HepG2 (cell line): ENCODE measurements around the gene CREBBP. TPM values are rescaled to one million over a fixed set of nuclear protein-coding genes. Genes with fewer than 3 reads are reported as not detected.

Experiments
- GZF1 ChIP-seq: sonication (generic); formaldehyde crosslinking; IDR thresholded peaks from 2 replicates; pipeline ENCODE4 v1.5.1; 2020; ENCODE audit warnings: mild to moderate bottlenecking, missing genetic modification reagents
- MYC ChIP-seq: sonication (generic); formaldehyde crosslinking; IDR thresholded peaks from 2 replicates; pipeline ENCODE4 v1.9.0; 2021; ENCODE audit warnings: missing genetic modification reagents, borderline replicate concordance
- TCF7 ChIP-seq: sonication (generic); IDR thresholded peaks from 2 replicates; pipeline ENCODE4 v1.6.1; 2016; ENCODE audit warnings: antibody characterized with exemption, low read depth
- TEAD3 ChIP-seq: optimal IDR thresholded peaks from 2 replicates; pipeline ENCODE3; 2016; ENCODE audit warnings: borderline replicate concordance
- ZFP90 ChIP-seq: sonication (generic); formaldehyde crosslinking; IDR thresholded peaks from 2 replicates; pipeline ENCODE4 v1.8.0; 2022; ENCODE audit warnings: missing genetic modification reagents, mild to moderate bottlenecking, inconsistent platforms, borderline replicate concordance
- ZNF264 ChIP-seq: sonication (generic); formaldehyde crosslinking; IDR thresholded peaks from 2 replicates; pipeline ENCODE4 v1.4.0; 2020; ENCODE audit warnings: missing genetic modification reagents
- ZSCAN31 ChIP-seq: sonication (generic); formaldehyde crosslinking; IDR thresholded peaks from 2 replicates; pipeline ENCODE4 v1.5.0; 2020; ENCODE audit warnings: low read depth, mild to moderate bottlenecking, missing genetic modification reagents
- polyA plus RNA-seq, 8 experiments: library from polyadenylated mRNA; depleted of rRNA in 3 of 8; stranded (reverse) in 7 of 8; unstranded in 1 of 8; fragments of >200 nt; fragmentation: Illumina TruSeq in 4 of 8; extraction: Trizol in 4 of 8; gene quantifications; 2 replicates each; pipeline versions ENCODE4 v1.2.1 to v1.2.3, GENCODE V29; 2011 to 2016; ENCODE audit warnings: low read depth in 4 of 8, missing spikeins in 1 of 8, mixed read lengths in 1 of 8; ENCODE audit not compliant: insufficient read depth in 1 of 8
- total RNA-seq, 5 experiments: library from RNA; depleted of rRNA; stranded (reverse); fragments of >200 nt; fragmentation: Illumina TruSeq; extraction: Trizol; gene quantifications; 2 replicates each; pipeline ENCODE4 v1.2.3, GENCODE V29; 2016; ENCODE audit warnings: low read depth in 1 of 5
- TF ChIP-seq, protein P1 (sequence below): sonication (generic); formaldehyde crosslinking; IDR thresholded peaks from 2 replicates; pipeline ENCODE4 v1.5.0; 2020; ENCODE audit warnings: missing genetic modification reagents, mild to moderate bottlenecking, borderline replicate concordance
- TF ChIP-seq, protein P2 (sequence below): sonication (generic); IDR thresholded peaks from 2 replicates; pipeline ENCODE4 v1.6.1; 2016; ENCODE audit warnings: low read depth, borderline replicate concordance
- TF ChIP-seq, protein P3 (sequence below): sonication (generic); formaldehyde crosslinking; IDR thresholded peaks from 2 replicates; pipeline ENCODE4 v1.5.0; 2020; ENCODE audit warnings: mild to moderate bottlenecking, missing genetic modification reagents
- TF ChIP-seq, protein P4 (sequence below): IDR thresholded peaks from 2 replicates; pipeline ENCODE4 v1.6.1; 2016; ENCODE audit warnings: mild to moderate bottlenecking, missing biosample characterization, missing genetic modification reagents
- TF ChIP-seq, protein P5 (sequence below): sonication (generic); formaldehyde crosslinking; IDR thresholded peaks from 2 replicates; pipeline ENCODE4 v1.5.1; 2020; ENCODE audit warnings: mild to moderate bottlenecking, missing genetic modification reagents, borderline replicate concordance
- TF ChIP-seq, protein P6 (sequence below): sonication (generic); formaldehyde crosslinking; IDR thresholded peaks from 2 replicates; pipeline ENCODE4 v1.9.0; 2022; ENCODE audit warnings: low read depth, missing genetic modification reagents
- TF ChIP-seq, protein P7 (sequence below): sonication (generic); formaldehyde crosslinking; IDR thresholded peaks from 2 replicates; pipeline ENCODE4 v1.8.0; 2022; ENCODE audit warnings: missing genetic modification reagents, low read depth, mild to moderate bottlenecking, borderline replicate concordance
- TF ChIP-seq, protein P8 (sequence below): sonication (generic); formaldehyde crosslinking; IDR thresholded peaks from 2 replicates; pipeline ENCODE4 v1.8.1; 2023; ENCODE audit warnings: mild to moderate bottlenecking, inconsistent platforms, moderate library complexity, missing genetic modification reagents, borderline replicate concordance

CREBBP gene
- total and polyA plus RNA-seq, 2 of the 13 experiments (the other 11 are each of a cell fraction or from before 2014, with no cell fraction given), result 5.3 to 10.4 TPM

DNA sequence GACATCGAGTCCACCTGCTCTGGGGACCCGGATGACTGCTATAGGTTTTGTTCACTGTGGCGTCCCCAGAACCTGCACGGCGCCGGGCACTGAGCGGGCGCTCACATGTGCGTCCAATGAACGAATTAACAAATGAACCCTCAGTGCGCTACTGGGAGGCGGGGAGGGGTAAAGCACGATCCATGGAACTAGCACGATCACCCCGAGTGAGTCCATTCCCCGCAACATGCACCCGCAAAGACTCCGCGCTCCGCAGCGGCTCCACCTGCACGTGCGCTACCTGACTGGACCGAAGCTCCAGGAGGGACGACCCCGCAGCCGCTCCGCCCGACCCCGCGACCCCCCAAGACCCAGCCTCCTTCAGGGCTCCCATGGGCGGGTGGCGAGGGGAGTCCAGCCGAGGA is 163.7 kb downstream of the CREBBP start (continued):
- TF ChIP-seq, protein P1, sequence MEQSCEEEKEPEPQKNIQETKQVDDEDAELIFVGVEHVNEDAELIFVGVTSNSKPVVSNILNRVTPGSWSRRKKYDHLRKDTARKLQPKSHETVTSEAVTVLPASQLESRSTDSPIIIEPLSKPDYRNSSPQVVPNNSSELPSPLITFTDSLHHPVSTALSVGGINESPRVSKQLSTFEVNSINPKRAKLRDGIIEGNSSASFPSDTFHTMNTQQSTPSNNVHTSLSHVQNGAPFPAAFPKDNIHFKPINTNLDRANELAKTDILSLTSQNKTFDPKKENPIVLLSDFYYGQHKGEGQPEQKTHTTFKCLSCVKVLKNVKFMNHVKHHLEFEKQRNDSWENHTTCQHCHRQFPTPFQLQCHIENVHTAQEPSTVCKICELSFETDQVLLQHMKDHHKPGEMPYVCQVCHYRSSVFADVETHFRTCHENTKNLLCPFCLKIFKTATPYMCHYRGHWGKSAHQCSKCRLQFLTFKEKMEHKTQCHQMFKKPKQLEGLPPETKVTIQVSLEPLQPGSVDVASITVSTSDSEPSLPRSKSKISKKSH (CRISPR knock-in tag), result peak; percentile 81
- TF ChIP-seq, protein P2, sequence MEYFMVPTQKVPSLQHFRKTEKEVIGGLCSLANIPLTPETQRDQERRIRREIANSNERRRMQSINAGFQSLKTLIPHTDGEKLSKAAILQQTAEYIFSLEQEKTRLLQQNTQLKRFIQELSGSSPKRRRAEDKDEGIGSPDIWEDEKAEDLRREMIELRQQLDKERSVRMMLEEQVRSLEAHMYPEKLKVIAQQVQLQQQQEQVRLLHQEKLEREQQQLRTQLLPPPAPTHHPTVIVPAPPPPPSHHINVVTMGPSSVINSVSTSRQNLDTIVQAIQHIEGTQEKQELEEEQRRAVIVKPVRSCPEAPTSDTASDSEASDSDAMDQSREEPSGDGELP, result peak; percentile 27; the same call in 1 of the 2 replicates
- TF ChIP-seq TEAD3 (CRISPR knock-in tag) (no peak), TCF7 (no peak), ZSCAN31 (peak; percentile 21; the same call in 1 of the 2 replicates), MYC (CRISPR knock-in tag) (peak; percentile 37; the same call in 1 of the 2 replicates), ZFP90 (CRISPR knock-in tag) (peak; percentile 68; the same call in 1 of the 2 replicates), GZF1 (0 out of 2 replicates have a peak, but pooled peaks have one; percentile 30), ZNF264 (CRISPR knock-in tag) (0 out of 2 replicates have a peak, but pooled peaks have one; percentile 17)
- TF ChIP-seq, protein P3, sequence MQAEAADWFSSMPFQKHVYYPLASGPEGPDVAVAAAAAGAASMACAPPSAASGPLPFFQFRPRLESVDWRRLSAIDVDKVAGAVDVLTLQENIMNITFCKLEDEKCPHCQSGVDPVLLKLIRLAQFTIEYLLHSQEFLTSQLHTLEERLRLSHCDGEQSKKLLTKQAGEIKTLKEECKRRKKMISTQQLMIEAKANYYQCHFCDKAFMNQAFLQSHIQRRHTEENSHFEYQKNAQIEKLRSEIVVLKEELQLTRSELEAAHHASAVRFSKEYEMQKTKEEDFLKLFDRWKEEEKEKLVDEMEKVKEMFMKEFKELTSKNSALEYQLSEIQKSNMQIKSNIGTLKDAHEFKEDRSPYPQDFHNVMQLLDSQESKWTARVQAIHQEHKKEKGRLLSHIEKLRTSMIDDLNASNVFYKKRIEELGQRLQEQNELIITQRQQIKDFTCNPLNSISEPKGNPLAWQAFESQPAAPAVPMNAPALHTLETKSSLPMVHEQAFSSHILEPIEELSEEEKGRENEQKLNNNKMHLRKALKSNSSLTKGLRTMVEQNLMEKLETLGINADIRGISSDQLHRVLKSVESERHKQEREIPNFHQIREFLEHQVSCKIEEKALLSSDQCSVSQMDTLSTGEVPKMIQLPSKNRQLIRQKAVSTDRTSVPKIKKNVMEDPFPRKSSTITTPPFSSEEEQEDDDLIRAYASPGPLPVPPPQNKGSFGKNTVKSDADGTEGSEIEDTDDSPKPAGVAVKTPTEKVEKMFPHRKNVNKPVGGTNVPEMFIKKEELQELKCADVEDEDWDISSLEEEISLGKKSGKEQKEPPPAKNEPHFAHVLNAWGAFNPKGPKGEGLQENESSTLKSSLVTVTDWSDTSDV (CRISPR knock-in tag), result peak; percentile 26; the same call in 1 of the 2 replicates
- TF ChIP-seq, protein P4, sequence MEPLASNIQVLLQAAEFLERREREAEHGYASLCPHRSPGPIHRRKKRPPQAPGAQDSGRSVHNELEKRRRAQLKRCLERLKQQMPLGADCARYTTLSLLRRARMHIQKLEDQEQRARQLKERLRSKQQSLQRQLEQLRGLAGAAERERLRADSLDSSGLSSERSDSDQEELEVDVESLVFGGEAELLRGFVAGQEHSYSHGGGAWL (CRISPR knock-in tag), result 0 out of 2 replicates have a peak, but pooled peaks have one; percentile 10
- TF ChIP-seq, protein P5, sequence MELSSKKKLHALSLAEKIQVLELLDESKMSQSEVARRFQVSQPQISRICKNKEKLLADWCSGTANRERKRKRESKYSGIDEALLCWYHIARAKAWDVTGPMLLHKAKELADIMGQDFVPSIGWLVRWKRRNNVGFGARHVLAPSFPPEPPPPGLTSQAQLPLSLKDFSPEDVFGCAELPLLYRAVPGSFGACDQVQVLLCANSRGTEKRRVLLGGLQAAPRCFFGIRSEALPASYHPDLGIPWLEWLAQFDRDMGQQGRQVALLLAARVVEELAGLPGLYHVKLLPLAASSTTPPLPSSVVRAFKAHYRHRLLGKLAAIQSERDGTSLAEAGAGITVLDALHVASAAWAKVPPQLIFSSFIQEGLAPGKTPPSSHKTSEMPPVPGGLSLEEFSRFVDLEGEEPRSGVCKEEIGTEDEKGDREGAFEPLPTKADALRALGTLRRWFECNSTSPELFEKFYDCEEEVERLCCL, result no peak
- TF ChIP-seq, protein P6, sequence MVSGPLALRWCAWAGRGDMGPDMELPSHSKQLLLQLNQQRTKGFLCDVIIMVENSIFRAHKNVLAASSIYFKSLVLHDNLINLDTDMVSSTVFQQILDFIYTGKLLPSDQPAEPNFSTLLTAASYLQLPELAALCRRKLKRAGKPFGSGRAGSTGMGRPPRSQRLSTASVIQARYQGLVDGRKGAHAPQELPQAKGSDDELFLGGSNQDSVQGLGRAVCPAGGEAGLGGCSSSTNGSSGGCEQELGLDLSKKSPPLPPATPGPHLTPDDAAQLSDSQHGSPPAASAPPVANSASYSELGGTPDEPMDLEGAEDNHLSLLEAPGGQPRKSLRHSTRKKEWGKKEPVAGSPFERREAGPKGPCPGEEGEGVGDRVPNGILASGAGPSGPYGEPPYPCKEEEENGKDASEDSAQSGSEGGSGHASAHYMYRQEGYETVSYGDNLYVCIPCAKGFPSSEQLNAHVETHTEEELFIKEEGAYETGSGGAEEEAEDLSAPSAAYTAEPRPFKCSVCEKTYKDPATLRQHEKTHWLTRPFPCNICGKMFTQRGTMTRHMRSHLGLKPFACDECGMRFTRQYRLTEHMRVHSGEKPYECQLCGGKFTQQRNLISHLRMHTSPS (CRISPR knock-in tag), result 0 out of 2 replicates have a peak, but pooled peaks have one; percentile 16
- TF ChIP-seq, protein P7, sequence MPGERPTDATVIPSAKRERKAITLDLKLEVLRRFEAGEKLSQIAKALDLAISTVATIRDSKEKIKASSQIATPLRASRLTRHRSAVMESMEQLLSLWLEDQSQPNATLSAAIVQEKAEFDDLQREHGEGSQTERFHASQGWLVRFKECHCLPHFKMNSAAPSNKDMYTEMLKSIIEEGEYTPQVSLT (CRISPR knock-in tag), result no peak
- TF ChIP-seq, protein P8, sequence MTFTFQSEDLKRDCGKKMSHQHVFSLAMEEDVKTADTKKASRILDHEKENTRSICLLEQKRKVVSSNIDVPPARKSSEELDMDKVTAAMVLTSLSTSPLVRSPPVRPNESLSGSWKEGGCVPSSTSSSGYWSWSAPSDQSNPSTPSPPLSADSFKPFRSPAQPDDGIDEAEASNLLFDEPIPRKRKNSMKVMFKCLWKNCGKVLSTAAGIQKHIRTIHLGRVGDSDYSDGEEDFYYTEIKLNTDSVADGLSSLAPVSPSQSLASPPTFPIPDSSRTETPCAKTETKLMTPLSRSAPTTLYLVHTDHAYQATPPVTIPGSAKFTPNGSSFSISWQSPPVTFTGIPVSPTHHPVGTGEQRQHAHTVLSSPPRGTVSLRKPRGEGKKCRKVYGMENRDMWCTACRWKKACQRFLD (CRISPR knock-in tag), result 0 out of 2 replicates have a peak, but pooled peaks have one; percentile 19
- TF ChIP-seq, all 625 proteins: peak for 42
